ENCODE measurements around the gene TANGO2.

DNA sequence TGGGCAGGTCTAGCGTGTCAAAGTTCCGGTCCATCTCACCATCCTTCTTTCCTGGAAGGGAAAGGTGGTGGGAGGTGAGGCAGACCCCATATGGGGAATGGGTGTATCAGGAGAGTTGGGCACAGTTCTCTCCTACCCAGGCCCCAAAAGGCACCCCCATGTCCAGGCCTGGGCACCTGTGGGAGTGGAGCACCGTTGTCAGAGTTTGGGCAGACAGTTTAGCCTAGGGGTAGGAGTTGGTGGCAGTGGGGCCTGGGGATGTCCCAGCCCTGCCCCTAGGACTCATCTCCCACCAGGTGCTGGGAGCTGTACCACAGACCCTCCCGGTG is 45.2 kb upstream of the TANGO2 start:
- TF ChIP-seq, protein P1, sequence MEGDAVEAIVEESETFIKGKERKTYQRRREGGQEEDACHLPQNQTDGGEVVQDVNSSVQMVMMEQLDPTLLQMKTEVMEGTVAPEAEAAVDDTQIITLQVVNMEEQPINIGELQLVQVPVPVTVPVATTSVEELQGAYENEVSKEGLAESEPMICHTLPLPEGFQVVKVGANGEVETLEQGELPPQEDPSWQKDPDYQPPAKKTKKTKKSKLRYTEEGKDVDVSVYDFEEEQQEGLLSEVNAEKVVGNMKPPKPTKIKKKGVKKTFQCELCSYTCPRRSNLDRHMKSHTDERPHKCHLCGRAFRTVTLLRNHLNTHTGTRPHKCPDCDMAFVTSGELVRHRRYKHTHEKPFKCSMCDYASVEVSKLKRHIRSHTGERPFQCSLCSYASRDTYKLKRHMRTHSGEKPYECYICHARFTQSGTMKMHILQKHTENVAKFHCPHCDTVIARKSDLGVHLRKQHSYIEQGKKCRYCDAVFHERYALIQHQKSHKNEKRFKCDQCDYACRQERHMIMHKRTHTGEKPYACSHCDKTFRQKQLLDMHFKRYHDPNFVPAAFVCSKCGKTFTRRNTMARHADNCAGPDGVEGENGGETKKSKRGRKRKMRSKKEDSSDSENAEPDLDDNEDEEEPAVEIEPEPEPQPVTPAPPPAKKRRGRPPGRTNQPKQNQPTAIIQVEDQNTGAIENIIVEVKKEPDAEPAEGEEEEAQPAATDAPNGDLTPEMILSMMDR (IDR thresholded peaks at IDR 0.05; ENCODE audit: low read length), result no peak
- TF ChIP-seq EZH2 (IDR thresholded peaks at IDR 0.05; ENCODE audit: borderline replicate concordance, low read length), result no peak
